Thoracic aorta (tissue), 2 donors: ENCODE results near the gene CEMIP2. TPM values are rescaled to one million over a fixed set of nuclear protein-coding genes. Genes with fewer than 3 reads are reported as not detected.

Experiments used
- ATAC-seq: fragments of 150-250 bp; one replicate; pipeline ENCODE4 v1.8.0; 2017; ENCODE audit warnings: low read depth; ENCODE audit not compliant: insufficient number of reproducible peaks, low FRiP score
- DNase-seq: peaks from one replicate; pipeline ENCODE4 v3.0.0-alpha.2; 2020; ENCODE audit warnings: low spot score
- H3K27ac ChIP-seq, 2 donors: fragments of 200-600 bp; sonication (generic); 1 replicate in 1 of 2; 2 replicates in 1 of 2; pipeline ENCODE4 v1.5.1; 2016; ENCODE audit warnings: mild to moderate bottlenecking in 2 of 2, moderate library complexity in 2 of 2
- H3K27me3 ChIP-seq: fragments of 200-600 bp; sonication (generic); replicated peaks from 2 replicates; pipeline ENCODE4 v1.6.0; 2016; ENCODE audit warnings: mild to moderate bottlenecking; ENCODE audit not compliant: insufficient read depth
- H3K36me3 ChIP-seq: fragments of 200-600 bp; sonication (generic); one replicate; pipeline ENCODE4 v1.5.1; 2016
- H3K4me1 ChIP-seq, 2 donors: fragments of 200-600 bp; sonication (generic); 1 replicate in 1 of 2; 2 replicates in 1 of 2; pipeline versions ENCODE4 v1.5.1 to v1.6.0; 2016; ENCODE audit warnings: low read depth in 2 of 2, mild to moderate bottlenecking in 1 of 2; ENCODE audit not compliant: control insufficient read depth in 1 of 2
- H3K4me3 ChIP-seq: fragments of 200-600 bp; sonication (generic); 2 replicates; pipeline ENCODE4 v1.5.1; 2016; ENCODE audit warnings: mild to moderate bottlenecking
- H3K9me3 ChIP-seq: fragments of 200-600 bp; sonication (generic); 2 replicates; pipeline ENCODE4 v1.5.1; 2016
- CTCF ChIP-seq: fragments of 200-600 bp; sonication (generic); IDR thresholded peaks from one replicate; pipeline ENCODE4 v1.5.1; 2019; ENCODE audit warnings: antibody characterized with exemption
- total RNA-seq, 2 donors: library from RNA; depleted of rRNA; stranded (reverse); fragments of >200 nt; gene quantifications; one replicate each; pipeline versions ENCODE4 v1.1.0 to v1.2.3, GENCODE V29; 2016

Gene CEMIP2
- total RNA-seq, 2 donors from 2014 or later = 69.7 to 218 TPM

- no peak for TF ChIP-seq CTCF
- Histone ChIP-seq H3K4me3 (no peak overlapping the region), H3K9me3 (no peaks in the 10 kb centered on the region), H3K27ac (no peak overlapping the region), H3K36me3 (no peaks in the 10 kb centered on the region), H3K27me3 (no peaks in the 10 kb centered on the region), H3K4me1 (no peaks in the 10 kb centered on the region)
- ATAC-seq (no peak), DNase-seq (no peak)
Measured at GRCh38 chr9:71795097-71795813, 26.9 kb upstream of the CEMIP2 start.

- H3K27ac ChIP-seq = no peak overlapping the region
- DNase-seq = no peak
- no peak for TF ChIP-seq CTCF
Measured at GRCh38 chr9:71793386-71794105, 25.2 kb upstream of the CEMIP2 start.

GRCh38 chr9:71791875-71792274, 23.6 kb upstream of the CEMIP2 start:
- no peak for TF ChIP-seq CTCF
- Histone ChIP-seq H3K9me3 (no peaks in the 10 kb centered on the region), H3K4me1 (no peaks in the 10 kb centered on the region), H3K27ac (no peak overlapping the region), H3K4me3 (no peak overlapping the region), H3K27me3 (no peaks in the 10 kb centered on the region), H3K36me3 (no peaks in the 10 kb centered on the region)
- DNase-seq (no peak), ATAC-seq (no peak)

More at GRCh38 chr9:71793386-71794105, 25.2 kb upstream of the CEMIP2 start:
- Histone ChIP-seq H3K9me3 (no peaks in the 10 kb centered on the region), H3K4me1 (no peaks in the 10 kb centered on the region), H3K36me3 (no peaks in the 10 kb centered on the region), H3K4me3 (no peak overlapping the region), H3K27me3 (no peaks in the 10 kb centered on the region)
- no peak for ATAC-seq

- no peak overlapping the region for H3K27ac ChIP-seq
- H3K27me3 ChIP-seq = no peaks in the 10 kb centered on the region
- DNase-seq (no peak), ATAC-seq (no peak)
- H3K9me3 ChIP-seq = no peaks in the 10 kb centered on the region
- H3K36me3 ChIP-seq = no peaks in the 10 kb centered on the region
- no peak overlapping the region for H3K4me3 ChIP-seq
- TF ChIP-seq CTCF = no peak
- no peaks in the 10 kb centered on the region for H3K4me1 ChIP-seq
Measured at GRCh38 chr9:71790296-71790695, 22.0 kb upstream of the CEMIP2 start.

GRCh38 chr9:71783120-71783523, 14.8 kb upstream of the CEMIP2 start:
- no peaks in the 10 kb centered on the region for H3K9me3 ChIP-seq
- no peak for ATAC-seq
- H3K4me1 ChIP-seq = no peaks in the 10 kb centered on the region
- H3K4me3 ChIP-seq = no peak overlapping the region
- no peak for TF ChIP-seq CTCF
- no peak for DNase-seq
- no peaks in the 10 kb centered on the region for H3K36me3 ChIP-seq
- H3K27me3 ChIP-seq = no peaks in the 10 kb centered on the region
- no peak overlapping the region for H3K27ac ChIP-seq
